ENCODE results near the gene DRD3.
A peak's percentile ranks its signal among the peaks of the same experiment; 100 is the strongest.

DRD3 gene

GRCh38 chr3:114154321-114154821 lies 24.5 kb downstream of the DRD3 start:
- H3K36me3 ChIP-seq = no peaks in the 10 kb centered on the region
- H3K9me3 ChIP-seq = no peaks in the 10 kb centered on the region
- no peaks in the 10 kb centered on the region for H4K20me1 ChIP-seq
- no peak for TF ChIP-seq Cebpa-rat (IDR thresholded peaks at IDR 0.05)
- H3K9ac ChIP-seq = no peak overlapping the region
- no peak overlapping the region for H3K4me2 ChIP-seq
- no peak overlapping the region for H3K4me3 ChIP-seq
- no peaks in the 10 kb centered on the region for H3K27me3 ChIP-seq
- H3K4me1 ChIP-seq = no peaks in the 10 kb centered on the region
- H3K27ac ChIP-seq = no peak overlapping the region

GRCh38 chr3:114152519-114153151 lies 26.2 kb downstream of the DRD3 start:
- Histone ChIP-seq H3K36me3 (no peaks in the 10 kb centered on the region), H4K20me1 (no peaks in the 10 kb centered on the region), H3K27ac (no peak overlapping the region), H3K4me3 (peak overlapping the region; percentile 38; the same call in 1 of the 2 replicates), H3K4me2 (peak overlapping the region; percentile 57), H3K4me1 (no peaks in the 10 kb centered on the region), H3K9me3 (no peaks in the 10 kb centered on the region), H3K27me3 (no peaks in the 10 kb centered on the region), H3K9ac (no peak overlapping the region; the same call in 1 of the 2 replicates)
- TF ChIP-seq Cebpa-rat (IDR thresholded peaks at IDR 0.05) = no peak

GRCh38 chr3:114151091-114151490 lies 27.8 kb downstream of the DRD3 start:
- Histone ChIP-seq H3K36me3 (no peaks in the 10 kb centered on the region), H3K9me3 (no peaks in the 10 kb centered on the region), H3K27ac (no peak overlapping the region), H3K9ac (no peak overlapping the region), H3K4me1 (no peaks in the 10 kb centered on the region), H3K4me2 (no peak overlapping the region), H3K27me3 (no peaks in the 10 kb centered on the region), H3K4me3 (no peak overlapping the region), H4K20me1 (no peaks in the 10 kb centered on the region)
- TF ChIP-seq Cebpa-rat (IDR thresholded peaks at IDR 0.05) = no peak

GRCh38 chr3:114147251-114147650 lies 31.6 kb downstream of the DRD3 start:
- no peak overlapping the region for H3K4me2 ChIP-seq
- H3K4me3 ChIP-seq = no peak overlapping the region
- no peaks in the 10 kb centered on the region for H3K9me3 ChIP-seq
- no peaks in the 10 kb centered on the region for H3K36me3 ChIP-seq
- H3K9ac ChIP-seq = no peak overlapping the region
- no peak for TF ChIP-seq Cebpa-rat (IDR thresholded peaks at IDR 0.05)
- H3K27ac ChIP-seq = no peak overlapping the region
- H4K20me1 ChIP-seq = no peaks in the 10 kb centered on the region
- no peaks in the 10 kb centered on the region for H3K27me3 ChIP-seq
- H3K4me1 ChIP-seq = no peaks in the 10 kb centered on the region

GRCh38 chr3:114144909-114145688 lies 33.8 kb downstream of the DRD3 start:
- H3K4me3 ChIP-seq = no peak overlapping the region
- H3K27ac ChIP-seq = no peak overlapping the region
- H4K20me1 ChIP-seq = no peaks in the 10 kb centered on the region
- no peak overlapping the region for H3K9ac ChIP-seq
- H3K4me2 ChIP-seq = no peak overlapping the region
- no peak for TF ChIP-seq Cebpa-rat (IDR thresholded peaks at IDR 0.05)
- H3K27me3 ChIP-seq = no peaks in the 10 kb centered on the region
- H3K9me3 ChIP-seq = no peaks in the 10 kb centered on the region
- H3K36me3 ChIP-seq = no peaks in the 10 kb centered on the region
- H3K4me1 ChIP-seq = no peaks in the 10 kb centered on the region

GRCh38 chr3:114143817-114144216 lies 35.0 kb downstream of the DRD3 start:
- Histone ChIP-seq H3K36me3 (no peaks in the 10 kb centered on the region), H4K20me1 (no peaks in the 10 kb centered on the region), H3K4me3 (no peak overlapping the region), H3K9ac (no peak overlapping the region), H3K27me3 (no peaks in the 10 kb centered on the region), H3K4me2 (no peak overlapping the region), H3K4me1 (no peaks in the 10 kb centered on the region), H3K9me3 (no peaks in the 10 kb centered on the region), H3K27ac (no peak overlapping the region)
- no peak for TF ChIP-seq Cebpa-rat (IDR thresholded peaks at IDR 0.05)

- no peak overlapping the region for H3K9ac ChIP-seq
- H3K4me3 ChIP-seq = no peak overlapping the region
- no peak for TF ChIP-seq Cebpa-rat (IDR thresholded peaks at IDR 0.05)
Observed at GRCh38 chr3:114139836-114140235, 39.0 kb downstream of the DRD3 start.

GRCh38 chr3:114133947-114134346 lies 44.9 kb downstream of the DRD3 start:
- Histone ChIP-seq H4K20me1 (no peaks in the 10 kb centered on the region), H3K4me1 (no peaks in the 10 kb centered on the region), H3K4me3 (no peak overlapping the region), H3K27ac (no peak overlapping the region), H3K9me3 (peaks cover 11% of the 10 kb centered on the region), H3K36me3 (no peaks in the 10 kb centered on the region), H3K27me3 (no peaks in the 10 kb centered on the region), H3K4me2 (no peak overlapping the region), H3K9ac (no peak overlapping the region)
- no peak for TF ChIP-seq Cebpa-rat (IDR thresholded peaks at IDR 0.05)

More at GRCh38 chr3:114139836-114140235, 39.0 kb downstream of the DRD3 start:
- no peaks in the 10 kb centered on the region for H3K27me3 ChIP-seq
- peaks cover 11% of the 10 kb centered on the region for H3K9me3 ChIP-seq
- no peaks in the 10 kb centered on the region for H3K4me1 ChIP-seq
- H3K36me3 ChIP-seq = no peaks in the 10 kb centered on the region
- H4K20me1 ChIP-seq = no peaks in the 10 kb centered on the region
- H3K27ac ChIP-seq = no peak overlapping the region
- no peak overlapping the region for H3K4me2 ChIP-seq

- Histone ChIP-seq H3K4me3 (no peak overlapping the region), H3K4me1 (no peaks in the 10 kb centered on the region), H3K36me3 (no peaks in the 10 kb centered on the region), H3K9ac (no peak overlapping the region), H3K4me2 (no peak overlapping the region), H3K27me3 (no peaks in the 10 kb centered on the region), H4K20me1 (no peaks in the 10 kb centered on the region), H3K9me3 (0 out of 2 replicates have a peak, but pooled peaks cover 2% of the 10 kb centered on the region), H3K27ac (no peak overlapping the region)
- no peak for TF ChIP-seq Cebpa-rat (IDR thresholded peaks at IDR 0.05)
Observed at GRCh38 chr3:114132500-114132899, 46.4 kb downstream of the DRD3 start.

GRCh38 chr3:114128826-114129225 lies 50.0 kb downstream of the DRD3 start:
- H3K9ac ChIP-seq = no peak overlapping the region
- no peak for TF ChIP-seq Cebpa-rat (IDR thresholded peaks at IDR 0.05)
- H3K36me3 ChIP-seq = no peaks in the 10 kb centered on the region
- H3K4me2 ChIP-seq = no peak overlapping the region
- H3K27ac ChIP-seq = no peak overlapping the region
- H3K9me3 ChIP-seq = no peaks in the 10 kb centered on the region
- no peaks in the 10 kb centered on the region for H3K4me1 ChIP-seq
- no peaks in the 10 kb centered on the region for H4K20me1 ChIP-seq
- H3K27me3 ChIP-seq = no peaks in the 10 kb centered on the region
- H3K4me3 ChIP-seq = no peak overlapping the region
